ENCODE data around the gene PSMC5.
A peak's percentile ranks its signal among the peaks of the same experiment; 100 is the strongest.
"Not testable (repeated sequence)": the region's sequence is repeated elsewhere in the genome, so short reads cannot be mapped to it uniquely, and the experiment has no call there.

Gene PSMC5

DNA sequence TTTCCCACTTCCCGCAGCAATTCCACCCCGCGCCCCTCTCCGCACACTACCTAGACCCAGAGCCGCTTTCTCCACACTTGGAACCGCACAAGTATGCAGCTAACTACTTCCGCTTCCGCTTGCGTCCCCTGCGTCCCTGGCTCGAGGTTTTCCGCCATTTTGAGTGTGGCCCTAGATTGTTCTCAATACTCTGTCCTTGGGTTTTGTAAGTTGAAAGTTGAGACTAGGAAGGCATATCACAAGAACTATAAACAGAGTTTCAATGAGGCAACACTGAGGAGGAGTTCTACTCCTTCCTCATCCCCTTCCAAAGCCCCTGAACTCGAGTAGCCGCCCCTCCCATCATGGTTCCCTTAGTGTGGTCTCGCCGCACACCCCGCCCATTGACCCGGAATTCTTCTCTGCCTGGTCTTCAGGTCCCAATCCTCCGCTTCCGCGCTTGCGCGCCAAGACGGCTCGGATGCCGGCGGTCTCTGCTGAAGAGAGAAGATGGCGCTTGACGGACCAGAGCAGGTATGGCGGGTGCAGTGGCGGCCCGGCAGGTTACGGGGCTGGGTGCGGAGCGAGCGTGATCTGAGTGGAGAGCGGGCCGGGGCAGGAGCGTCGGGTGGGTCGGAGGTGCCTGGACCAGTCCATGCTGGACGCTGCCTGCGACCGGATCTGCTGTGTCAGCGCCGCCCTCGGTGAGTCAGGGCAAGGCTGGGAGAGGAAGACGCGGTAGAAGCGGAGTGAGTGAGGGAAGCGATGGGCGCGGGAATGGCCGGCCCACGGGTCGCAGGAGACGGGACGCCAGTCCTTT lies at the start of gene PSMC5, which contains the start of gene FTSJ3:
PSMC5 (plus strand) TSS at position 430 of the 799 bp plus-strand sequence; CDS start at position 490, 60 bp downstream.
FTSJ3 (minus strand) TSS at position 662 of the 799 bp plus-strand sequence. CDS start 761 bp downstream, outside the sequence.
- DNase-seq: peak; percentile 98

DNA sequence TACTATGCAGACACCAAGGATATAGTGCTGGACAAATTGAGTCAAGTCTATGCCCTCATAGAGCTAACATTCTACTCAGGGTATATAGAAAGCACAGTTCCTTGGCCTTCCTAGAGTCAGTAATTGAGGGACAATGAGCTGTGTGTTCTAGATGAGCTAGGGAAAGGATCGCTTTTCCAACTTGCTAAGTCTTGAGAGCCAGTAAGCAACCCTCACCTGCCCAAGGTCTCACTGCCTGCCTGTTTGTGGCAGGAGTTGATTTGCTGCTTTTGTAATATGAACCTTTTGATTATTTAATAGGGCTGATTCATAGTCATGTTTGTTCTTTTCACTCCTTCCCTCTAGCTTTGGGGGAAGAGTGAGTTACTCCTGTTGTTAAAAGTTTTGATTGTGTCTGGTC lies 46.7 kb upstream of the PSMC5 start:
- no peak for DNase-seq

DNA sequence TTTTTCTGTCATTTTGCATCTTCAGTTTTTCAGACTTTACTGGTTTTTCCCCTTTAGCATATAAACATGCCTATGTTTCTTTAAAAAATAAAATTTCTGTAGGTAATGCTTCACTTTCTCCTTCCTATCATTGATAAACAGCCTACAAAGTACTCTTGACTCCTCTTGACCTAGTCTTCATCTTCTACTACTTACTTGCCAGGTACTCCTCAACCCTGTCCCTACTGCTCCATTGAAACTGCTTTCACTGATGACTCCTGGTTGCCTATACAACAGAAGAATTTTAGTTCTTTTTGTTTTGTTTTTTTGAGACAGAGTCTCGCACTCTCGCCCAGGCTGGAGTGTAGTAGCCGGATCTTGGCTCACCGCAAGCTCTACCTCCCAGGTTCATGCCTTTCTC lies 46.3 kb upstream of the PSMC5 start:
- no peak for DNase-seq

DNA sequence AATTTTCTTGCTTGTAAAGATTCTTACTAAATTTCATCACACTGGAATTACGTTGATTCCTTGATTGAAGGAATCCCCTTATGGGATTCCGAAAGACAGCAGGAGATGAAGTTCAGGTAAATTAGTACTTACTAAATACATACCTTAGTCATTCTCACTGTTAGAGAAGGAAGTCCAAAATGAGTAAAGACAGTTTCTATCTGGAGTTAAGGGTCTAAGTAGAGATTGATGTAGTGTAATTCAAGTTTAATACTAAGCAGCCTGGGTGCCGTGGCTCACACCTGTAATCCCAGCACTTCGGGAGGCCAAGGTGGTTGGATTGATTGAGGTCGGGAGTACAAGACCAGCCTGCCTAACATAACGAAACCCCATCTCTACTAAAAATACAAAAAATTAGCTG lies 43.7 kb upstream of the PSMC5 start:
- DNase-seq: no peak

DNA sequence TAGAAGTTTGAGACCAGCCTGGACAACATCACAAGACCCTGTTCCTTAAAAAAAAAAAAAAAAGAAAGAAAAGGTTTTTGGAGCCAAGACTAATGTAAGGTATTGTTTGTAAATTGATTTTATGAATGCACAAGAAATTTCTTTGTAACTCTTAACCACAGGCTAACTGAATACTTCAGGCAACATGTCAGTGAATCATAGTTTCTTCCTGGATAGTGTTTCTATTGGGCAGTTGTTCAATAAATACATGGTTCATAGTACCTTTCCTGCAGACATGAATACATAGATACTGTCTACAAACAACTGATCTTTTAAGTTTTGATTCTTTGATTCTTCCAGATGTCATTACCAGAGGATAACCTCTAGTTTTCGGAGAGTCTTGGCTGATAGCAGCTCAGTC lies 41.7 kb upstream of the PSMC5 start:
- DNase-seq: no peak

DNA sequence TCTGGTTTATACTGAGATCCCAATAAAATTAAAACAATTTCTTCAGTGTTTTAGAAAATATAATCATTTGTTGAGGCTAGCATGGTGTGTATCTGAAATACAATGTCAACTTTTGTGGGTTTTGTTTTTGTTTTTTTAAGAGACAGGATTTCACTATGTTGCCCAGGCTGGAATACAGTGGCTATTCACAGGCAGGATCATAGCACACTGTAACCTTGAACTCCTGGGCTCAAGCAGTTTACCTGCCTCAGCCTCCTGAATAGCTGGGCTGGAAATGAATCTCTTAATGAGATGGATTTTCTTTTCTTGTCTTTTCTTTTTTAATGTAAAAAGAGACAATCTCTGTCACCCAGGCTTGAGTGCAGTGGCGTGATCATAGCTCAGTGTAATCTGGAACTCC lies 41.1 kb upstream of the PSMC5 start:
- DNase-seq: no peak

DNA sequence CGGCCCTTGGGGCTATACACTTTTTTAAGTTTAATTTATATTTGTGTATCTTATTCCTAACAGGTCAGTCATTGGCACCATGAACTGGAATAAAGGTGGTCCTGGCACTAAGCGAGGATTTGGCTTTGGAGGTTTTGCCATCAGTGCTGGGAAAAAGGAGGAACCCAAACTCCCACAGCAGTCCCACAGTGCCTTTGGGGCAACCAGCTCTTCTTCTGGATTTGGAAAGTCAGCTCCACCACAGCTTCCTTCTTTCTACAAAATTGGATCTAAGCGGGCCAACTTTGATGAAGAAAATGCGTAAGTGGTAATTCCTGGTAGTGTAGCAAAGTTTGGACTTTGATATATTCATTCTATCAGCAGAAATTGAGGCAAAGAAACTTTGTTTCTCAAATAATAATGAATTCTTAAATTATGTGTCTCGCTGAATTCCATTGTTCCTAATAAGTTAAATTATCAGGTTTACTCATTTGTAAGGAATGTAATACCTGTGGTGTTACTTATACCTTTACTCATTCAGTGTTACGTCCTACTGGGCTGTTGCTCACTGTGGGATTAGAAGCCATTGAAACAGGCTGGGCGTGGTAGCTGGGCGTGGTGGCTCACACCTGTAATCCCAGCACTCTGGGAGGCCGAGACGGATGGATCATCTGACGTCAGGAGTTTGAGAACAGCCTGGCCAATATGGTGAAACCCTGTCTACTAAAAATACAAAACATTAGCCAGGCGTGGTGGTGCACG lies 40.1 kb upstream of the PSMC5 start:
- DNase-seq: no peak

DNA sequence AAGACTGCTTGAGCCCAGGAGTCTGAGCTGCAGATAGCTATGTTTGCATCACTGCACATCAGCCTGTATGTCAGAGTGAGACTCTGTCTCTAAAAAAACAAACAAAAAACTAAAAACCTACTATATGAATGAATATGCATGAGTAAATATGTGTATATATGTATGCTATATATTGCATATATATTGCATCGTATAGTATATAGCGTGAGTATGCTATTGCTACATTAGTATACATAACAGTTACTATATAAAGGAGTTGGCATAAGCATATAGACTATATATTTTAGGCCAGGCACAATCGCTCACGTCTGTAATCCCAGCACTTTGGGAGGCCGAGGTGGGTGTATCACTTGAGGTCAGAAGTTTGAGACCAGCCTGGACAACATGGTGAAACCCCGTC lies 37.2 kb upstream of the PSMC5 start:
- DNase-seq: no peak

DNA sequence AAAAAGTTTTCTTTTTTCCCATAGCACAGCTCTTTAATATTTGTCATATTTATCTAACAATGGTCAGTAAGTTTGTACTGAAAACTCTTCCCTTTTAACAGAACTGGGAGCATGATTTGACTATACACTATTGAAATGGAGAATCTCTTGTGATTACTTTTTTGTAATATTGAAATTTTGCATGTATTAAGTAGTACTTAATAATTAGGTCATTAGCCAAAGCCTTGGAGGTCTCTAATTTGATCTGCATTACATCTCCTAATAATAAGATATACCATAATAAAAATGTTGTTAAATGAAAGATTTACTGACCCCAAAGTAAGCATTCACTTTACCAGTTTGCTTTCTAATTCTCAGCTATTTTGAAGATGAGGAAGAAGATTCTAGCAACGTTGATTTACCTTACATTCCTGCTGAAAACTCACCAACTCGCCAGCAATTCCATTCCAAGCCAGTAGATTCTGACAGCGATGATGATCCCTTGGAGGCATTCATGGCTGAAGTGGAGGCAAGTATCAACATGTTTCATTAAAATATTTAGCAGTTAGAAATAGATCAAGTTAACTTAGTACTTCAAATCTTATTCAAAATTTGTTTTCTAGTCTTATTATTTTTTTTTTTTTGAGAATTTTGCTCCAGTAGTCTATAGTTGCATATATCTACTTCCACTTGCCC lies 35.0 kb upstream of the PSMC5 start:
- DNase-seq: no peak

DNA sequence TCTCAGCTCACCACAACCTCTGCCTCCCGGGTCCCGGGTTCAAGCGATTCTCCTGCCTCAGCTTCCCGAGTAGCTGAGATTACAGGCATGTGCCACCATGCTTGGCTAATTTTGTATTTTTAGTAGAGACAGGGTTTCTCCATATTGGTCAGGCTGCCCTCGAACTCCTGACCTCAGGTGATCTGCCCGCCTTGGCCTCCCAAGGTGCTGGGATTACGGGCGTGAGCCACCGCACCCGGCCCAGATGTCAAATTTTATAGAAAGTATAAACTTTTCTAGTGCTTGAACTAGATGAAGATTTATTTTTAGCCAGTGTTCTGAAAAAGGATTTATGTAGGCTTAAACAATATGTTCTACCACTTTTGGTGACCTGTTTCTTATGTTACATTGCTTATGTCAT lies 30.9 kb upstream of the PSMC5 start:
- DNase-seq: not testable (repeated sequence)

DNA sequence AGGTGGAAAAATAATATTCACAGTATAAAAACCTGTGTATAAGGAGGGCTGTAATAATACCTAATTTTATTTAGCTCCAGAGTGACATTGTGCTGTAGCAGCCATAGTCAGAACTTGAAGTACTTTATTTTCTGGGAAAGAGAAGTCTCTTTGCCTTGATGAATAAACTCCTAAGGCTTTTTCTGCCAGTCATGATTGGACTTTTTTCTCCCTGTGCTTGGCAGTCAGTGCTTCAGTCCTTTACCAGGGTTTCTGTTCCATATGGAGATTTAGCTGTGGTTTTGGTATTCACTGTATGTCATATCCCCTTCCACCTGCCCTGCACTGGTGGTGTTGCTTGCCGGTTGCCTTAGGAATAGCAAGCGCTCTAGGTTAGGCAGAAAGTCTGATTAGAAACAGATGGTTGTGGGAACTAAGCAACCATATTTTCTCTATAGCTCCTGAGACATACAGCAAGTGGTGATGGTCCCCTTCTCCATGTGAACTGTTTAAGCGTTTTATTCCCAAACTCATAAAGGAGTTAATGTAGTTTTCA lies 28.6 kb upstream of the PSMC5 start:
- DNase-seq: no peak

DNA sequence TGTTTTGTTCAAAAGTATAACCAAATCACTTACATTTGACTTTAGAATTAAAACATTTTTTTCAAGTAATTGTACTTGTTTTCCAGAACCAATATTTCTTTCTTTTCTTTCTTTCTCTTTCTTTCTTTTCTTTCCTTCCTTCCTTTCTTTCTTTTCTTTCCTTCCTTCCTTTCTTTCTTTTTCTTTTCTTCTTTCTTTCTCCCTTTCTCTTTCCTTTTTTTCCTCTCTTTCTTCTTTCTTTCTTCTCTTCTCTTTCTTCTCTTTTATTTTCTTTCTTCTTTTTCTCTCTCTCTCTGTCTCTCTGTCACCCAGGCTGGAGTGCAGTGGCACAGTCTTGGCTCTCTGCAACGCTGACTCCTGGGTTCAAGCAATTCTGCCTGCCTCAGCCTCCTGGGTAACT lies 26.4 kb upstream of the PSMC5 start:
- DNase-seq: no peak

DNA sequence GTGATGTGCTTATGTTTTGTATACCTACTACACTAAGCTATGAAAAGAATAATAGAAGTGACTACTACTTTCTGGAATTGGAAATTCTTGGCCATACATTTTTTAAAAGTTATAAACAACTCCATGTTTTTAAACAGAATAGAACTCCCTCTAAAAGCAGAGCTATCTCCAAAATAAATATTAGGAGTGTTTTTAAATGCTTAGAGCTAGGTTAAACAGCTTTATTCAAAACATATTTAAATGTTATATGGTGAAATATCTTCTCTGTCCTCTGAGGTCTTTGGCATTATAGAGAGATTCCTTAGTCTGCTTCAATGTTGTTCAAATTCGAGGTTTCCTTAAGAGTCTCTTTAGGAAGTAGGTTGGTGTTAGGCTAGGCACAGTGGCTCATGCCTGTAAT lies 22.9 kb upstream of the PSMC5 start:
- no peak for DNase-seq

DNA sequence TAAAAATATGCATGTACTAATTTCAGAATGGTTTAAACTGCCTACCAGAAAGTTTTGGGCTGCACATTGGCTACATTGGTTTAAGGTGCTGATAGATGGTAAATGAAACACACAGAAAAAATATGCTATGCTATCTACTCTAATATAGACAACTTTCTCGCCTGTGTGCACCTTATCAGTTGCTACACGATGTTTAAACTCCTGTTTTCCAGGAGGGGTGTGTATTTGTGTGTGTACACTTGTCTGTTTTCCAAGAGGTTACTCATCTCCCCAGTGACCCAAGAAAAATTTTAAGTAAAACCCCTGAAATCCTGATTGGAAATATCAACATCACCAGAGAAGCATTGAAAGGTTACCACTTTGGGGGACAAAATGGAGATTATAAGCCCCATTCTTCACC lies 21.6 kb upstream of the PSMC5 start:
- no peak for DNase-seq

DNA sequence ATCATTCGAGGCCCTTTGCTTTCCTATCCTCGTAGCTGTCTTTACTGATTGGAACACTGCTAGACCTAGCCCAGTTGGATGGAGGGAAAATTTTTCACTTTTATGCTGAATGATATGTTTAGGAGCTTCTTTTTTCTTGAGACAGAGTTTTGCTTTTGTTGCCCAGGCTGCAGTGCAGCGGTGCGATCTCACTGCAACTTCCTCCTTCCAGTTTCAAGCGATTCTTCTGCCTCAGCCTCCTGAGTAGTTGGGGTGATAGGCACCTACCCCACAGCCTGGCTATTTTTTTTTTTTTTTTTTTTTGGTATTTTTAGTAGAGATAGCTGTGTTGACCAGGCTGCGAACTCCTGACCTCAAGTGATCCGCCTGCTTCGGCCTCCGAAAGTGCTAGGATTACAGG lies 17.3 kb upstream of the PSMC5 start:
- DNase-seq: no peak

DNA sequence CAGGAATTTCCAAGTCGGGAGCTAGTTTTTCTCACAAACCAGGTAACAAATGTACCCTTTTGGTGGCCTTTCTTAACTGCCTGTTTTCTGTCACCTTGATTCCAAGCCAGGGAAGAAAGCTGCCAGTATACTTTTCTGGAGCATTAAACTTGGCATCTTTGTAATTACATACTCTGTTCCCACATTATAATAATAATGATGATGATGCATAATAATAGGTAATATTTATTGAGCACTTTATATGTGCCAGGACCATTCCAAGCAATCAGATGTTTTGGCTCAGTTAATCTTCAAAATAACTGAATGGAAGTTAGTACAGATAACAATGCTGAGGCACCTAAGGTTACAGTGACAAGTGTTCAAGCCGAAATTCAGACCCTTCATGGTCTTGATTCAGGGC lies 11.1 kb upstream of the PSMC5 start:
- no peak for DNase-seq

DNA sequence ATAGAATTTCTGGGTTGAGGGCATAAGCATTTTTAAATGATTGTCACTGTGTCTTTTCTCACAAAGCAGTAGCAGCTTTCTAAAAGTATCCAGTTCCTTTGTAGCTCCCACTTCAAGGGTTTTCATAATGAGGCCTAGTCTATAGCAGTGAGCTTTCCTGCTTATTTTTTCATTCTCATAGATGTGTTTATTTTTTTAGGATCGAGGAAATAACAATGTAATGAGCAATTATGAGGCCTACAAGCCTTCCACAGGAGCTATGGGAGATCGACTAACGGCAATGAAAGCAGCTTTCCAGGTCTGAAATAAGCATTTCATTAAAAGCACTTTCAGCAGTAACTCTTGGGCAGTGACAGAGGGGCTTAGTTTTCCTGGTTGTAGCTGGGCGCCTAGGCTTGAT lies 10.6 kb upstream of the PSMC5 start:
- no peak for DNase-seq

DNA sequence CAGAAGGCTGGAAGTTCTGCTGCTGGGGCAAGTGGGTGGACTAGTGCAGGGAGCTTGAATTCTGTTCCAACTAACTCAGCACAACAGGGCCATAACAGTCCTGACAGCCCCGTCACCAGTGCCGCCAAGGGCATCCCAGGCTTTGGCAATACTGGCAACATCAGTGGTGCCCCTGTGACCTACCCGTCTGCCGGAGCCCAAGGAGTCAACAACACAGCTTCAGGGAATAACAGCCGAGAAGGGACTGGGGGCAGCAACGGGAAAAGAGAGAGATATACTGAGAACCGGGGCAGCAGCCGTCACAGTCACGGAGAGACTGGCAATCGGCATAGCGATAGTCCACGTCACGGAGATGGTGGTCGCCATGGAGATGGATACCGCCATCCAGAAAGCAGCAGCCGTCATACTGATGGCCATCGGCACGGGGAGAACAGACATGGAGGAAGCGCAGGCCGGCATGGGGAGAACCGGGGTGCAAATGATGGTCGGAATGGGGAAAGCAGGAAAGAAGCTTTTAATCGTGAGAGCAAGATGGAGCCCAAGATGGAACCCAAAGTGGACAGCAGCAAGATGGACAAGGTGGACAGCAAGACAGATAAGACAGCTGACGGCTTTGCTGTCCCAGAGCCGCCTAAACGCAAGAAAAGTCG lies 9.4 kb upstream of the PSMC5 start:
- DNase-seq: no peak

DNA sequence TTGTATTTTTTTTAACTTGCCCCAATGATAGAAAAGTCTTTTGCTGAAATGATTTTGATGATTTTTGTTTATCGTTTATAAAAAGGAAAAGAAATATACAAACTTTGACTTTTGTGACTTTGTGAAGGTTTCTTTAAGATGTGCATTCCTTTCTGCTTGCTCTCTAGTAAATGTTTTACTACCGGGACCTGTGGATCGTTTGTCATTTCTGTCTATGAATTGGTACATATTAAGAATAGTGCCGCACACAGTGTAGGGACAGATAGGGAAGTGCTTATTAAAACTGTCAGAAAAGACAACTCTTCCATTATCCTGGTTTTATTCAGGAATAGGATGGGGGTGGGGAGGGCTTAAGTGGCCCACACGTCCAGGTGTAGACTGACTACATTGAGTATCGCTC lies 8.1 kb upstream of the PSMC5 start:
- no peak for DNase-seq

DNA sequence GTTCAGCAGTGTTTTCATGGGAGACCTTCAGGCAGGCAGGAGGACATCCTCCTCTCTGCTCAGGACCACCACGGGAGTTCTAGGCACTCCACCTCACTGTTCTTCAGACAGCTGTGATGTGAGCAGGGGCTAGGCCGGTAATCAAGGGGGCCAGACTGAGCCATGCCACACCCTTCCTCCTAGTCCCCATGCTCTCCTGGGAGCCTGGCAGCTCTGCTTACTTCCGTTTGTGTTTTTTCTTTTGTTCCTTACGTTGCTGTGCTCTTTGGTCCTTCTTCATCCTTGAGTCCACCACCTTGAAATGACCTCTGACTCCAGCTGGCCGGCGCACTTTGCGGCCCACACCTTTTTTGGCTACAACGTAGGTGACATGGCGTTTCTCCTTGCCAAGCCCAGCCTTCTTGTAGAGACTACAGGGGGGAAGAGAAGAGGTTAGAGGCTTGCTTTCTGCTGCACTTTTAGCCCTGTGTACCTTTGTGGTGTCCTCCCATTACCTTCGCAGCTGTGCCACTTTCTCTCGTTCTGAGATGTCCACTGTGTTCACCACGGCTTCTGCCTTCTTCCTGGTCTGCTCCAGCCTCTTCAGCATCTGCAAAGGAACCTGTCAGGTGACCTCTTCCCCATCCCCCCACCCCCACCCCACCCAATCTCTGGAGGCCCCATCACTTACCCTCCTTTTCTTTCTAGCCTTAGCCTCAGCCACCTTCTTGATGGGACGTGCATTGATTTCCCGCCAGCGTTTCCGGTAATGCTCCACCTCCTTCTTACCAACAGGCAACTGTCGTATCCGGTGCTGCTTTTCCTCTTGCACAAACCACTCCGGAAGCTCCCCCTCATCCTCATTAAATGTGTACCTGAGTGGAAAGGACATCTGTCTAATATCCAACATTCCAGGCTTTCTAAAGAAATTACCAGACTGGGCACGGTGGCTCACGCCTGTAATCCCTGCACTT lies 7.4 kb upstream of the PSMC5 start:
- DNase-seq: no peak

DNA sequence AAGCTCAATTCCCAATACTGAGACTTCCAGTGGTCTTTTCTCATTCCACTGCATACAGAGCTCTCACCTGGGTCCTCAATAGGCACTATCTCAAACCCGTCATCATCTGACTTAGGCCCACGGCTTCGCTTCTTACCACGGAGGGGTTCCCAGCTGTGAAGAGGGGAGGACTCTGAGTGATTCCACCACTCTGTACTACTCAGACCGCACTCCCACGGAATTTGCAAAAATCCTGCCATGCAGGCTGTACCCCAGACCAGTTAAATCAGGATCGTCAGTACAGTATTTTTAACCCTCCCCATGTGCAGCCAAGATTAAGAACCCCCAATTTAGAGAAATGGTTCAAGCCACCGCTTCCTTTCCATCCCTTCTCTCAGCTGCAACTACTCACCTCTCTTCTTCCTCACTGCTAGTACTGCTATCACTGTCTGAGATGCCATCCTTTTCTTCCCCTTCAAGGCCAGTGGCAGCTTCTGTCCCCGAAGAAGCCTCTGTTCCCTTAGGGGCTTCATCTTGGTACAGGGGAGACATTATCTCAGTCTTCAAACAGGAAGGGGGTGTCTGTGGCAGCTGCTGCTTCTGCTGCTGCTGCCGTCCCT lies 6.2 kb upstream of the PSMC5 start:
- no peak for DNase-seq
